Ecto neural progenitor cell (in vitro differentiated cells): ENCODE measurements around the gene PDE4D.

Source experiments
- DNase-seq: peaks from one replicate; pipeline ENCODE4 v3.0.0-alpha.2; 2018; ENCODE audit warnings: low spot score

The PDE4D gene

DNA sequence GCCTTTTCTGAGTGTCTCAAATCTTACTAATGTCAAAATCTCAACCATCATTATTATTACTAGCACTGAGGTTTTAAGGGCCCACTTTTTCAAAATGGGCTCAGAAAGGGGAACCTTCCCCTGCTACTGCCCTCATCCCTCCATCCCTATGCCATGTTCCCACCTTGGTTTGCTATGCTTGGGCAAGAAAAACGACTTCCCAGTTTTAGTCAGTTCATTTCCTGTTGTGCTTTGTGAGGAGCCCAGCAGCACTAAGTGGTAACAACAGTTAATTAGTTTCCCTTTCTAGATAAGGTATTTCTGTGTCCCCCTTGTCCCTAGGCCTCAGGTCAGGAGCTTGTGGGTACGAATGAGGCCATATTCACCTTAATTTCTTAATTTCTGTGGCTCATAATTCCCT, 715.5 kb downstream of the PDE4D start:
- no peak for DNase-seq

DNA sequence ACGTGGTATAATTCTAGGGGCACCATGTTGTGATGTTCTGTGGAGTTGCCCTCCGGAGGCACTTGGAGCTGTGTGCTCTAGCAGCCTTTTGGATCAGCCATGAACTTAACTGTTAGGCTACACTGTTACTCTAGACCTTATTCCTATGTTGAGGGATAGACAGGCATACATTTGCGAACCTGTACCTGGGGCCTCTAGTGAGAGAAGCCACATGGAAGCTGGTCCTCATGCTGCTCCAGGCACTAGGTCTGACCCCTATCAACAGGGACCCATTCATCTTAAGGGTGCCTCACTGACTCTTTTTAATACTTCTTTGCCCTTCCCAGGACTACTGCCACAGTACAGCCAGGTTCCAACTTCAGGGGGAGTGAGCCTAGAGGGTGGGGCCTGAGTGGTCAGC, 715.9 kb downstream of the PDE4D start:
- DNase-seq = no peak

DNA sequence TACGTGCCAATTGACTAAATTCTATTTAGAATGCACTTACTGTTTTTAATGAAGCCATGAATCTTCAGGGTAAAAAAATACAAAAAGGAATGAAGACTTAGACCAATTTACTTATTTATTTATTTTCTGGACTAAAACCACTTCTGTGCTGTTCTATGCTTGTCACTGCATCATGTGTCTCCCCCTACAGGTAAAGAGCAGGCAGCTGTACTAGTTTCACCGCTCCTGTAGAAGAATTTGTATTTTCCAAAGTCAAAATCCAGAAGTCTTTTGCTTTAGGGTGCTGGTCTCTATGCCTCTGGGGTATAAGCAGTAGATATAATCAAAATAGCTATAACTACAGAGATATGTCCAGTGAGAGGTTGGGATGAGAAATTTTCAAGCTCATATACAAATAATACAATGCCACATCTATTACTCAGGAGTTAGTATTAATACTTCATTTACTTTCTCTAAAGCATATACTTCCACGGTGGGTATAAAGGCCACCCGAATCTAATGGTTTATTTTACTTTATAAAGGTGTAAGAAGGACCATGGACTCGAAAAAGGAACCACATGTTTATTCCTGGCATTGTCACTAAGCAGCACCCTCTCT, 719.2 kb downstream of the PDE4D start:
- DNase-seq = no peak

DNA sequence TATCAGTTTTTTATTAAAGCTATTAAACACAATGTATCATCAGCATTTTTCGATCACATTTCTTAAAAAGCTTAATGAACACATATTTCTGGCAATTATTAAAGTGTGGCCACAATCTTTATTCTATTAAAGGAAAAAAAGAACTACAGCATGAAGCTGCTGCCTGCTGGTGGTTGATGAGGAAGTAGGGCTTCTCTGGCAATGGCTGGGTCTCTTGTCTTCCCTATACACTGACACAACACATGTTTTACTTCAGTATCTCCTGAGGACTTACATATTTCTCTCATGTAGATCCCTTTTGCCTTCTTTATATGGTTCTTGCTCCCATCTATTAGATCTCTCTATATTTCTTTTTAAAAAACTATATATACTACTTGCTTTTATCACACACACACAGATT, 719.9 kb downstream of the PDE4D start:
- no peak for DNase-seq

DNA sequence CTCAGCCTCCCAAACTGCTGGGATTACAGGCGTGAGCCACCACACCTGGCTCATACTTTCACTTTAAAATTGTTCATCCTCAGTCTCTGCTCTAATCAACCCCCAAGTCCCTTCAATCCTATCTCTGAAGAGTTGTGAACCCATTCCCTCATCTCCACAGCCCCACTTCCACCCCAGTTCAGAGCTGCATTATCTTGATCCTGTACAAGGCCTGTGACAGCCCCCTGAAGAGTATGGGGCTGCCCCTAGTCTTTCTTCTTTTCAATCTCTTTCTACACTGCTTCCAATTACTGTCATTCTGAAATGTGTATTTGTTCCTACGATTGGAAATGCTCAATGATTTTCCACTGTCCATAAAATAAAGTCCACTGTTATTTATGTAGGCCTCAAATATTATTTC, 722.4 kb downstream of the PDE4D start:
- no peak for DNase-seq

DNA sequence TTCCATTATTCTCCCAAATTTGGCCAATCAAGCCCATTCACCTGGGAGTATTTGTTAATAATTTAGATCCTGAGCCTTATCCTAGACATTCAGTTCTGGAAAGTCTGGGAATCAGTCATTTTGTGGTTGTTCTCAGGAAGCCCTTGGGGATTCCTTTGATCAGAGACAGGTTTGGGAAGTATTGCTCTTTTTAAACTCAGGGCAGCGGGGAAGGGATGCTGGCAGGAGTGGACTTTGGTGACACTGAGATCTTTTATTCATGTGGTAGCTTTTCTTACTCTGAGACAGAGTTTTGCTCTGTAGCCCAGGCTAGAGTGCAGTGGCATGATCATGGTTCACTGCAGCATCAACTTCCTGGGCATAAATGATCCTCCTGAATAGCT, 723.8 kb downstream of the PDE4D start:
- DNase-seq = no peak

DNA sequence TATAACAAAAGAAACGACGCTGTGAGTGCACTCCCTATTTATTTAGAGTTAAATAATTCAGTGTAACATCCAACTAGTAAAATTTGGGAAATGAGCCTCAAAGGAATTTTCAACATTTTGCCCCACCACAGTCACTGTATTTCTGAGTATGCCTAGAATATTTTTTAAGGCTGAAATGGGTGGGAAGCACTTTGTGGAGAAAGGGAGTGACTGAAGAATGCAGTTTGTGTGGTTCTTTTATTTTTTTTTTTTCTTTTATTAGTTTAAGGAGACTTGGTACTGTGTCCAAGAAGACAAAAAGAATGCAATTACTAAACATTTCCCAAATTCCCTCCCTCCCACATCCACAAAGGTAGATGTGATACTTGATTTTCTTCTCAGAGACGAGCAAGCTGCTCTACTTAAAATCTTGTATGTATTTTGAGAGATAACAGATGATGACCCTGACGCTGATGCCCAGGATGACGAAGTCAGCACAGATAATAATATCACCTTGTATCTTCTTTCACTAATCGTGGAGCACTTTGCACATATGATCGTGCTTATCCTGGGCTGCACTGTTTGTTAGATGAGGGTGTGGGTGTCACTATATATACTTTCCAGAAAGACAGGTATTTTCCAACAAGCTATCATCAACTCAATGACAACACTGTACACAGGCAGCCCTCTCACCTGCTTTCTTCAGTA, 724.3 kb downstream of the PDE4D start:
- no peak for DNase-seq

DNA sequence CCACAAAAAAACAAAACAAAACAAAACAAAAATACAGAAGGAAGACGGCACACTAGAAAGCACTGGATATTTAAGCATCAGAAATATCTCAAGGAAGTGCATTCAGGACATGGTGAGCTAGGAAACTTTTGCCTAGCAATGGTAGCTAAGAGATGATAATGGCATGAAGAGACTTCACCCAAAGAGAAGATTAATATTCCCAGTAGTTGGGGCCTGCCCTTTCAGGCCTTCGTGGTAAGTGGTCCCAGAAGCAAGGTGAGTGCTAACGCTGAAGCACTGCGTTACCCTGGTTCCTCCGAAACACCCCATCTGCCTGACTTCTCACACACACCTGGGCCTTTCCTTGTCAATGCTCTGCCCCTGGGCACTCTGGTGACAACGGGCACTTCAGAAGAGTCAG, 725.5 kb downstream of the PDE4D start:
- no peak for DNase-seq

DNA sequence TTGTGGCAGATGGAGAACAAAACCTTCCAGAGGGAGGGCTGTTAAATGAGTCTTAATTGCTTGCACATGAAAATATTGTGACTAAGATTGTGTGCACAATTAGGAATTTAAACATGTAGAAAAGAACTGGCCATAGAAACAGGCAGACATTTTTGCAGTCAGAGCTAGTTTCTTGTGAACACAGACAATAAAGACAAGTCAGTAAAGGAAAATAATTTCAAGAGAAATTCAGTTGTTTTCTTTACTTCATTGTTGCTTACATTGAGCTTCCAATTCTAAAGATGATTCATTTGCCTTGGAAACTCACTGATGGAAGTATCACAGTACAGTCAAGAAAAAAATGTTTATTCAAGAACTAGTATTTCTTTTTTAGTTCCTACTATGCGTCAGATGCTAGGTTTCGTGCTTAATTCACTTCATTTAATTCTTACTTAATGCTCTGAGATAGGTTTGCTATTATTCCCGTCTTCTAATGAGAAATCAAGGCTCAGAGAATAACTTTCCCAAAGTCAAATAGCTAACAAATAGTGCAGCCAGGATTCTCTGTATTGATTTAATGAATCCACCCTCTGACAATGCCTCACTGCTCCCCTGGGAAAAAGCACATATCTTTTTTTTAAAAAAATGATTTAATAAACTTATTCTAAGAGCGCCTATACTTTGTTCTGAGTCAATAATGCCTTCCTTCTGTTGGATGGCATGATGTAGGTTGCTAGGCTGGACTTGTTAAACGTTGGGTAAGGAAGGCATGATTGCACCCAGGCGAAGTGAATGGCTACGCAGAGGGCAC, 729.3 kb downstream of the PDE4D start:
- DNase-seq = no peak

DNA sequence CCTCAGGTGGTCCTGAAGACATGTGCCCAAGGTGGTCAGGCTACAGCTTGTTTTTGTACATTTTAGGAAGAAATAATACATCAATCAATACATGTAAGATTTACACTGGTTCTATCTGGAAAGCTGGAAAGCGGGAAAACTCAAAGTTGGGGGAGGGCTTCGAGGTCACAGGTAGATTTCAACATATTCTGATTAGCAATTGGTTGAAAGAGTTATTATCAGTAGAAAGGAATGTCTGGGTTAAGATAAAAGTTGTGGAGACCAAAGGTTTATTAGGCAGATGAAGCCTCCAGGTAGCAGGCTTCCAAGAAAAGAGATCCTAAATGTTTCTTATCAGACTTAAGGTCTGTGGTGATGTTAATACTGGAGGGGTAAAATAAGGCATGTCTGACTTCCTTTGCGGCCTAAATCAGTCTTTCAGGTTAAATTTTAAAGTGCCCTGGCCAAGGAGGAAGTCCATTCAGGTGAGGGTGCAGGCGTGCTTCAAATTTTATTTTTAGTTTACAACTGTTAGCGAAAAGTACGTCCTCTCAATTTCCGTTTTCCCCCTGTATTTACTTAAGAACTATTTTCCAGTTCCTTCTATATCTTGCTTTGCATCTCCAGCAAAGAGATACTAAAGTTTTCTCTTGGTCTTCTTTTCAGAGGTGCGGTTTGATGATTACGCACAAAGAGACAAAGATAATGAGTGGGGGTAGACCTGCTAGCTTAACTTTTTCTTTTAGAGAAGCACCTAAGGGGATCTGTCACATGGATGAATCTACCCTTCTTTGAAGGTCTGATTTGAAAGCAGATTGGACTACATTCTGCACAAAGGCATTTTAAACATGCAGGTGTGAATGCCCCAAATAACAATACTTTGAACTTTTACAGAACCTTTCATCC, 732.1 kb downstream of the PDE4D start:
- DNase-seq = no peak

DNA sequence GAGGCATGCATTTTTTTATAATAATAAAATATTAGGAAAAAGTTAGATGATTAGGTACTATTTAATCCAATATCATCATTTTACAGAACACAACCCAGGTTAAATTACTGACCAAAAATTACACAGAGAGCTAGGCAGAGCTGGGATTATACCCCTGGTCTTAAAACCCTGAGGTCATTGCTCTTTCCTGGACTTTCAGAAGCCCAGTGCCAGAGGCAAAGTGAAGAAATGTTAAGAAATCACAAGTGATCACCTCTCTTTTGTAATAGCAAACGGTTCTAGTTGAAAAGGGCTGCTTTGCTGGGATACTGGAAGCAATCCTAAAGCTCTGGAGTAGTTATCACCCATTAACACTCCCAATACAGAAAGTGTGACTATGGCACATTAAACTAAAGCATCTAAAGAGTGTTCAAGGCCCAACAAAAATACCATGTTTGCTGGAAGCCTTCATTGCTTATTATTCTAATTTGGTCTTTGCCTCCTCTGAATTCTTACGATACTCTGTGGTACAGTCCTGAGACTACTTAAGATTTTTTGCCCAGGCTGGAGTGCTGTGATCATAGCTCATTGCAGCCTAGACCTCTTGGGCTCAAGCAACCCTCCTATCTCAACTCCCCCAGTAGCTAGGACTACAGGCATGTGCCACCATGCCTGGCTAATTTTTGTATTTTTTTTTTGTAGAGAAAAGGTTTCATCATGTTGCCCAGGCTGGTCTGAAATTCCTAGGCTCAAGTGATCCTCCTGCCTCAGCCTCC, 734.7 kb downstream of the PDE4D start:
- DNase-seq = no peak

DNA sequence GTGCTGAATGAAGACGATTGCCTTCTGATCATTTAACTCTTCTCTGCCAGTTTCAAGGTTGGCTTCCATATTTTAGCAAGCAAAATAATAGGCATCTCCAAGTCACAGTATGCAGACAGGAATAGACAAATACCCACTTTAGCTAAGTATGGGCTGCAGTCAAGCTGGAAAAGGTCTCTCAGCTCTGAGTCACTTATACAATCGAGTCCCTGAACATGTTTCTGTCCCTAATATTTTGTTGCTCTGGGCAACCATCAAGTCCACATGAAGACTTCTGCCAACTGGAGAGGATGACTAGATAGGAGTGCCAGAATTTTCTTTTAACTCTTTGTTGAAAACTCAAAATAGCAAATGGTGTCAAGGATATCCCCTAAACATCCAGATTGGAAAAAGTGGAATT, 735.4 kb downstream of the PDE4D start:
- DNase-seq = no peak

DNA sequence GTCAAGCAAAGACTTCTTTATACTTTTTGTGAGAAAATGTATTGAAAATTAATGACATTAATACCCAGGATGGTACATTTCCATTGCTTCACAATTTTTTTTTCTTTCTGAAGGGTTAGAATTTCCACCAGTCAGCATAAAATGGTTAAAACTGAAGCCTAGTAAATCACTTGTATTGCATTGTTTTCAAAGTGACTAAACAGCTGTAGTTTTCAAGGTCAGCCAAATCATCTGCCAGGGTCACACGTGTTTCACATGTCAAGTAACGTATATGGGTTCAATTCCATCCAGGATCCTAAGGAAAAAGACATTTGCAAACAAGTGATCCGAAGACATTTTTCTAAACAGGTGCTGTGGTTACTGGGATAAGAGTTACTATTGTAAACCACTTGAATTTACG, 736.5 kb downstream of the PDE4D start:
- no peak for DNase-seq

DNA sequence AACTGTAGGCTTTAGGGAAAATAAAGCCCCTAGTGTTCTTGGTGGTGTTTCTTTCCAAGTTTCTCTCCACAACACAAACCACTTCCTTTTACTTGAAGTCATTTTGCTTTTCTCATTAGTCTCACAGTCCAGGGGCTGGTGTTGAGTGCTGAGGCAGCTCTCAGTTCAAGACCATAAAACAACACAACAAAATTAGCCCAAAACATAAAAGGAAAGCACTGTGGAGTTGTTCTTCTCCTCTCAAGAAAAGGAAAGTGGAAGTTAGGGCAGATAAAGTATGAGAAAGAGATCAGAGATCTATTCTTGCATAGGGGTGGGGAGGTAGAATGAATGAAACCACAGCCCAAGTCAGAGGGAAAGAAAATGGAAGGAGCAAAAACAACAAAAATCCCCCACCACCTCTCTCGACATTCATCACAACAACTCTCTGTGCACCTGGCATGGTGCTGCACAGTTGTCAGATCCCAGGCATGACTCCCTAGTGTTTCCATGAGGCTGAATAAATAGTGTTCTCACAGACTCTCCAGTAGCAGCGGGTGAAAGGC, 740.8 kb downstream of the PDE4D start:
- DNase-seq = no peak

DNA sequence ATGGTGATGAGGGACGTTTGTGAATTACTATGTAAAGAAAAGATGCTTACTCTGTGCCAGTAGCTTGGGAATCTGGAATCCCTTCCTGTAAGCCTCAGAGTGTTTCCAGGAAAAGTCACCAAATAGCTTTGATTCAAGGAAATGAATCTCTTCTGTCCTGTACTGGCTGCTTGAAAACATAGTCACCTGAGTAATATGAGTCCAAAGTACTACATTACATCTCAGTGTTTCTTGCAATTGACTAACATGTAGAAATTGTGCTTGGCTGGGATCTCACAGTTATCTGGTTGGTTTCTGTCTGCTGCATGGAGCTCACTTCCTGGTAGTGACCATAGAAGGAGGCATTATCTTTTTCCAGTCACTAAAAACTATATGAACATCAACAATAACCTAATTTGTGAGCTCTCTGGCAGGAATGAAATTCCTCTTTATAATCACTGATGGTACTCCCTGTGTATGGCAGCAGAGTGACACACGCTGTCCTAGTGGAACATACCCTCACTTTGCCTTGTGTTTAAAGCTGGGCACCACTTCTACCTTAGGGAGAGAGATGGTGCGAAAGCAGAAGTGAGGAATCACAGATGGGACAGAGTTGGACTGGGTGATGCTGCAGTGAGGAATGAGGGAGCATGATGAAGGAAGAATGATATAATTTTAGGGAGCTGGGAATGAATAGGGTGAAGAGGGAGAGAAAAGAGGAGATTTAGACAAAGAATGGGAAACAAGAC, 742.2 kb downstream of the PDE4D start:
- DNase-seq = no peak

DNA sequence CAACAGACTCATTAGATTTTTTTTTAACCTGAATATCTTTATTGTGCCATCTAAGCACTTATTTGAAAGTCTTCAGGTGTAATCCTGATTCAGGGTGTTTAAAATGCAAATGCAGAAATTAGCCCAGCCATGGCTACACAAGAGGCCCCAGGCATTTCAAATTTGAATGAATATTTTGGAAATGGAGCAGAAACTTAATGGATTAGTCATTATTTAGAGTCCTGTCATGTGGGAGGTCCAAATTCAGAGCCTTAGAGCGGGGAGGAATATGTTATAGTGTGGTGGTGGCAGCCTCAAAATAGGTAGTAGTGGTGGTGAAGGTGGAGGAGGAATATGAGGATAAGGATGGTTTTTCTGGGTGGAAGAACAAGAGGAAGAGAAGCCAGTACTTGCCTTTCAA, 743.7 kb downstream of the PDE4D start:
- no peak for DNase-seq

DNA sequence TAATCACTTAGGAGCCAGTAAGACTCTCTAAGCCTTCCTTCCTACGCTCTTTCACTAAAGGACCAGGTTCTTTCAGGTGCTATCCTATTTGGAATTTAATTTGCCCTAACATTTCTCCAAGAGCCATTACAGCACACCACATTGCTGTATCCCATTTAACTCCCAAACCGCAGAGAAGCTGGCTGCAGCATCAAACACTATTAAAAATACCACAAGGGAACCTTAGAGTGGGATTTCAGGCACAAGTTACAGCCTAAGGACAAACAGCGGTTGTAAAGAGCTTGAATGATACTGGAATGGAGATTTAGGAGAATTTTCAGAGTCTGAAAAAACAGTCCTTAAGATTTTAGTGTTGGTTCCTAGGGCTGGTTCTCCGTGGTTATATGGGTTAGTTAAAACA, 744.3 kb downstream of the PDE4D start:
- DNase-seq = no peak

DNA sequence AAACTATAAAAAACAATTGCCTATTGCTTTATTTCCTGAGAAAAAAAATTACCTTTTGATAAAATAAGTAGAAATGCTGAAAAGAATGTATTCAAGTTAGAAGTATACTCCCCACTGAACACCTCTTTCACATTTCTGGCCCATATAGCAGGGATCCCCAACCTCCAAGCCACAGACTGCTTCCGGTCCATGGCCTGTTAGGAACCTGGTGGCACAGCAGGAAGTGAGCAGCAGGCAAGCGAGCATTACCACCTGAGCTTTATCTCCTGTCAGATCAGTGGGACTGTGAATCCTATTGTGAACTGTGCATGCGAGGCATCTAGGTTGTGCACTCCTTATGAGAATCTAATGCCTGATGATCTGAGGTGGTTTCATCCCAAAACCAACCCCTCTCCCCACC, 746.8 kb downstream of the PDE4D start:
- DNase-seq = no peak

DNA sequence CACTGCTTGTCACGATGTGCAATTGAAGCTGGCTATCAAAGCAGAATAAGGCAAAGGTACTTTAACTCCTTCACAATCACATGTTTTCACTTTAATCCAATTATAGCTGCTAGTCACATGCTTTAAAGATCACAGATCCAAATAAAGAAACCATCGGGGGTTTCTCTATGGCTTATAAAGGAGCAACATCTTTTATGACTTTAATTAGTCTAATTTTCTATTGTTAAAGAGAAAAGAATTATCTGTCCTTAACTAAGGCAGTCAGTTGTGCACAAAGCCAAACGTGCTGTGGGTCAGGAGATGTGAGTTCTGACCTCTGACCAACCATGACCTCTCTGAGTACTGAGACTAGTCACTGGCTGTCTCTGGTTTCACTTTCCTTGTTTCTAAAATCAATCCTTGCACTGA, 749.6 kb downstream of the PDE4D start:
- DNase-seq = no peak

DNA sequence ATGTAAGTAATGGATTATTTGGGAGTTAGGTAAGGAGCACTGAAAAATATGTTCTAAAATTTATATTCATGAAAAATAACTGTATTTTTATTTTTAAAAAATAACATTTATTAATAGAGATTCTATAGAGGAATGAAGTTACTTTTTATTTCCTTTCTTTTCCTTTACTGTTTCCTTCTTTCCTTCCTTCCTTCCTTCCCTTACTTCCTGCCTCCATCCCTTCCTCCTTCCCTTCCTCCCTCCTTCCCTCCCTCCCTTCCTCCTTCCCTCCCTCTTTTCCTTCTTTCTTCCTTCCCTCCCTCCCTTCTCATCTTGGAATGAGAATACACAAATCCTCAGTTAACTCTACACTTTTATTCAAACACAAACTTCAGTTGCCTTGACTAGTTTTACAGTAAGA, 750.6 kb downstream of the PDE4D start:
- DNase-seq = no peak

DNA sequence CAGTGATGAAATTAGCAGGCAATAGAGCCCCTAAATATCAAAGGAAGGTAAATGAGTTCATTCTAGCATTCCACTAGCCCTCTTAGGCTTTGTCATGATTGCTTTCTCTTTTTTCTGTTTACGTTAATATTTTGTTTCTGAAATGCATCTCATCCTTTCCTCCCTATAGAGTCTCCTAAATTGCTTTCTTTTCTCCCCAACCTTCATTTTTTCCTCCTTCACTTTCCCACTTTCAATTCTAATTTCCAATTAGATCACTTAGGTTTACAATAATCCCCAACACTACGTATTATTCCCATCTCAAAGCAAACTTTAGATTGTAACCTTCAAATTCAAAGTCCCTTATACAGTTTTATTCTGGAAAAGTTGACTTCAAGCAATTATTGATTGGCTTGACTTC, 751.4 kb downstream of the PDE4D start:
- no peak for DNase-seq
